ENCODE results near the gene FAM171A2.

The FAM171A2 gene

DNA sequence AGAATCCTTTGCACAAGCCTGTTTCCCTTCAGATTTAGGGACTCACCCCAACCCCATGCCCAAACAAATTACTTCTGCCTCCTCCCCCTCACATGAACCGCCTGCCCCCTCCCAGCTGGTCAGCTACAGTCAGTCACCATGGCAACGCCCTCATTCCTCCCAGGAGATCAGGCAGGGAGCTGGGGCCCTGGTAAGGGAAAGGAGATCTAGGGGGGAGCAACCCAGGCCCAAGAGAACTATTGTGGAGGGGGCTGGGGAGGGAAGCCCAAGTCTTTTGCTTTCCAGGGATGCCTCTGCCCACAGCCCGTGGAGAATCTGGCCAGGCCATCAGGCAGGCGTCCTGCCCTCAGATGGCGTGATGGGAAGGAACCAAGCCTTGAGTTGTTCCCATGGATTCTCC lies 2.8 kb downstream of the FAM171A2 start:
- H3K27me3 Mint-ChIP-seq, result peaks cover 10 to 49% of the 10 kb centered on the region in 2 donors
- ATAC-seq (replicated peaks), result no peak
- no peak for DNase-seq
- H3K4me1 Mint-ChIP-seq, result peaks cover 9 to 10% of the 10 kb centered on the region in 2 donors
- no peaks in the 10 kb centered on the region for H3K9me3 Mint-ChIP-seq
- H3K27ac Mint-ChIP-seq, result no peak overlapping the region
- no peaks in the 10 kb centered on the region for H3K36me3 Mint-ChIP-seq
- no peak overlapping the region for H3K4me3 Mint-ChIP-seq

DNA sequence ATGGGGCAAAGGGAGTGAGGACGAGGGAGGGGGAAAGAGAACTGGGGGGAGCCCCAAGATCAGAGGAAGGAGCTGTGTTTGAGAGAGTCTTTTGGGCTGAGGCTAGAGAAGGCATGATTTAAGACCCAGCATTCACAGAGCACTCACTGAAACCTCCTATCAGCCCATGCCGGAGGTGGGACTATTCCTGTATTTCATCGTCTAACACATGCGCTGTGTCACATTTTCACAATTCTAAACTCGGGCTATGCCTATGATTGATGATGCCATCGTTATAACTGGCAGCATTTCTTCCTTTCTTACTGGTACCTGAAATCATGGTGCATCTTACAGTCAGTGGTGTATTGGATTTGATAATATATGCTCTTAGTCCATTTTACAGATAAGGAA lies 3.5 kb downstream of the FAM171A2 start:
- ATAC-seq (replicated peaks), result no peak
- no peak for DNase-seq
- Mint-ChIP-seq H3K36me3 (no peaks in the 10 kb centered on the region), H3K27me3 (peaks cover 10 to 49% of the 10 kb centered on the region in 2 donors), H3K4me1 (peaks cover 9 to 10% of the 10 kb centered on the region in 2 donors), H3K4me3 (no peak overlapping the region), H3K27ac (no peak overlapping the region), H3K9me3 (no peaks in the 10 kb centered on the region)

DNA sequence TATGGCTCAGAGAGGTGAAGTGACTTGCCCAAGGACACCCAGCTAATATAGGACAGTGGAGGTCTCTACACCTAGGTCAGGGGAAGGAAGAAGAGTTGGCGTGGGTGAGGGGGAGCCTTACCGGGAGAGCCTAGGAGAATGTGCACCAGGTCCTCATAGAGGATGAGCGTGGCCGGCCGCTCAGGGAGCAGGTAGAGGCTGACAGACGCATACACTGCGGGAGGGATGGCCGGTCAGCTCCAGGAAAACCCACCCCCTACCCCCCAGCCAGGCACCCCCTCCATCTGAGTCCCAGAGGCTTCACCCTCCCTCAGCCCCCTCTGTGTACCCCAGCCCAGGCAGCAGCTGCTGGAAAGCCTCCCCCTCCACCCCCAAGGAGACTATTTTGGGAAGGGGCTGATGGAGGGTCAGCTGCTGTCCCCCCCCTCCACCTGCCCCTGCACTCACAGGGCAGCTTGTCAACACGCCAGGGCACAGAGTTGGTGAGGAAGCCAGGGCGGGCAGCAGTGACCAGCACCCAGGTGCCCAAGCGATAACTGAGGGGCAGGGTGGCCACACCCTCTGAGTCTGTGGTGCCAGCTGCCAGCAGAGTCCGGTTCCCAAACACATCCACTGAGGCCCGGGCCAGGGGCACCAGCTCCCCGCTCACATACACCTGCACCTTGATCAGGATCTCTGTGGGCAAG lies 4.1 kb downstream of the FAM171A2 start:
- no peaks in the 10 kb centered on the region for H3K9me3 Mint-ChIP-seq

DNA sequence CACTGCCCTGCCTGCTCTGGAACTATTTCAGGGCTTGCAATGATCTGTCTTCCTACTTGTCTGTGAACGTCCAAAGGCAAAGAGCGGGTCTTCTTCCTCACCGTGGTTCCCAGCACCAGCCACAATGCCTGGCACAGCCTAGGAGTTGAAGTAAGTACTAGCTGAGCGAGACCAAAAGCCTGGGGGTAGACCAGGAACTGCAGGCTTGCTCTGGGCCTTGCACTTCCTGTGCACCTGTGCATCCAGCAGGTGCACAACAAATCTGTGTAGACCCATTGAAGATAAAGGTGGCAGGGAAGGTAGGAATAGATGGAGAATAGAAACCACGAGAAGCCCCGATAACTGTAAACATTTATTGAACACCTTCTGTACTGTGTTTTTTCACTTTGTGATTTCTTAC lies 4.6 kb downstream of the FAM171A2 start:
- Mint-ChIP-seq H3K4me1 (peaks cover 9 to 10% of the 10 kb centered on the region in 2 donors), H3K4me3 (no peak overlapping the region), H3K36me3 (no peaks in the 10 kb centered on the region), H3K27ac (peak overlapping the region; percentile 52), H3K27me3 (peaks cover 10 to 45% of the 10 kb centered on the region in 2 donors), H3K9me3 (no peaks in the 10 kb centered on the region)
- no peak for DNase-seq
- ATAC-seq (replicated peaks), result no peak

More for the DNA sequence above, 4.1 kb downstream of the FAM171A2 start:
- Mint-ChIP-seq H3K36me3 (no peaks in the 10 kb centered on the region), H3K27me3 (peaks cover 10 to 46% of the 10 kb centered on the region in 2 donors), H3K4me1 (peaks cover 9 to 10% of the 10 kb centered on the region in 2 donors), H3K27ac (no peak overlapping the region), H3K4me3 (no peak overlapping the region)
- DNase-seq (no peak), ATAC-seq (replicated peaks) (no peak)

DNA sequence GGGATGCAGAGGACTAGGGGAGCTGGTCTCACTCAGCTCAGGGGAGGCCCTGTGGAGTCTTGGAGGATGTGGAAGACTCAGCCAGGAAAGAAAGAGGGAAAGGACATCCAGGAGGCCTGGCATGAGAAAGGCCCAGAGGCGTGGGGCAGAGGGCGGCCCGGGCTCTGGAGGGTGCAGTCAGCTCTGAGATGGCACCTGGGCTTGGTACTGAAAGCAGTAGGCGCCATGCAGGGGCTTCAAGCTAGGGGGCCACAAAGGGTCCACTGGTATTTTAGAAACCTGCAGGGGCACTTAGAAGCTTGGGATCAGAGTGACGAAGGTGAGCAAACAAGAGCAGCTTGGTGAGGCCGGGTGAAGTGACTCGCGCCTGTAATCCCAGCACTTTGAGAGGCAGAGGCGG lies 5.6 kb downstream of the FAM171A2 start:
- H3K27me3 Mint-ChIP-seq, result peaks cover 10 to 41% of the 10 kb centered on the region in 2 donors
- no peaks in the 10 kb centered on the region for H3K9me3 Mint-ChIP-seq
- no peak for ATAC-seq (replicated peaks)
- no peak for DNase-seq
- peaks cover under 1 to 2% of the 10 kb centered on the region in 2 donors for H3K36me3 Mint-ChIP-seq
- H3K4me1 Mint-ChIP-seq, result peaks cover 9 to 10% of the 10 kb centered on the region in 2 donors
- H3K27ac Mint-ChIP-seq, result no peak overlapping the region
- no peak overlapping the region for H3K4me3 Mint-ChIP-seq

DNA sequence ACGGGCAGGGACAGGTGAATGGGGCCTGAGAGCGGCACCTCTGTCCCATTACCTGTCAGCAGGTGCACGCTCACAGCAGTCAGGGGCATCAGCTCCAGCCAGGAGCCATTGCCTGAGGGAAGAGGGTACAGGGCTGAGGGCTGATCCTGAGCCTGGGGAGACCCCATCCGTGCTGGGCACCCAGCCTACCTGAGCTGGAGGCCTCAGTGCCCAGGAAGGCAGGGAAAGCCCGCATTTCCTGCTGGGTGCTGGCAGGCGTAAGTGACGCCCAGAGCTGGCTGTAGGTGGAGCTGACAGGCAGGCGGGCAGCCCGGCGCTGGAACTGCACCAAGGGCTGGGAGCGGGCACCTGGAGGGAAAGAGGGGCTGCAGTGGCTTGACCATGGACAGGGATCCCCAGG lies 7.4 kb downstream of the FAM171A2 start:
- Mint-ChIP-seq H3K27me3 (peaks cover 5 to 23% of the 10 kb centered on the region in 2 donors), H3K36me3 (peaks cover 16 to 19% of the 10 kb centered on the region in 2 donors), H3K4me3 (no peak overlapping the region), H3K4me1 (peaks cover 9 to 16% of the 10 kb centered on the region in 2 donors), H3K27ac (no peak overlapping the region), H3K9me3 (no peaks in the 10 kb centered on the region)
- ATAC-seq (replicated peaks), result no peak
- no peak for DNase-seq

DNA sequence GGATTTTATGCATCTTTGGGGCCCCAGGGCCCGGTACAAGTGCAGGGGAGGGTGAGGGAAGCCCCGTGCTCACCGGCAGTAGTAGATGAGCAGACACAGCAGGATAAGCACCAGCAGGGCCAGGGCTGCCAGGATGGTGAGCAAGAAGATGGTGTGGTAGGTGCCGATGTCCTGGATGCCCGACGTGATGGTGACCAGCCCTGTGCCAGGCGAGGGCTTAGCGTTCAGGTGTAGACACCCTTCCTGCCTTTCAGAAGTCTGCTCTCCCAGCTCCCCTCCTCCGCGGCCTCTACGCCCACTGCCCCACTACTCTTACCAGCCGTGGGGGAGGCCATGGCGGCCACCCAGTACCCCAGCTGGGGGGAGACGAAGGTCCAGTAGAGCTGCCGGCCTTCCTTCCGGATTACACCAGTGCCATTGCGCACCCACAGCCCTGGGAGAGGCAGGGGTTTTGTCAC lies 8.0 kb downstream of the FAM171A2 start:
- Mint-ChIP-seq H3K36me3 (peaks cover 17 to 22% of the 10 kb centered on the region in 2 donors), H3K27ac (no peak overlapping the region), H3K4me1 (peaks cover 12 to 16% of the 10 kb centered on the region in 2 donors), H3K27me3 (peaks cover 5 to 17% of the 10 kb centered on the region in 2 donors), H3K4me3 (peak overlapping the region in 1 of 2 donors; percentile 13), H3K9me3 (no peaks in the 10 kb centered on the region)
- no peak for DNase-seq
- ATAC-seq (replicated peaks), result no peak

DNA sequence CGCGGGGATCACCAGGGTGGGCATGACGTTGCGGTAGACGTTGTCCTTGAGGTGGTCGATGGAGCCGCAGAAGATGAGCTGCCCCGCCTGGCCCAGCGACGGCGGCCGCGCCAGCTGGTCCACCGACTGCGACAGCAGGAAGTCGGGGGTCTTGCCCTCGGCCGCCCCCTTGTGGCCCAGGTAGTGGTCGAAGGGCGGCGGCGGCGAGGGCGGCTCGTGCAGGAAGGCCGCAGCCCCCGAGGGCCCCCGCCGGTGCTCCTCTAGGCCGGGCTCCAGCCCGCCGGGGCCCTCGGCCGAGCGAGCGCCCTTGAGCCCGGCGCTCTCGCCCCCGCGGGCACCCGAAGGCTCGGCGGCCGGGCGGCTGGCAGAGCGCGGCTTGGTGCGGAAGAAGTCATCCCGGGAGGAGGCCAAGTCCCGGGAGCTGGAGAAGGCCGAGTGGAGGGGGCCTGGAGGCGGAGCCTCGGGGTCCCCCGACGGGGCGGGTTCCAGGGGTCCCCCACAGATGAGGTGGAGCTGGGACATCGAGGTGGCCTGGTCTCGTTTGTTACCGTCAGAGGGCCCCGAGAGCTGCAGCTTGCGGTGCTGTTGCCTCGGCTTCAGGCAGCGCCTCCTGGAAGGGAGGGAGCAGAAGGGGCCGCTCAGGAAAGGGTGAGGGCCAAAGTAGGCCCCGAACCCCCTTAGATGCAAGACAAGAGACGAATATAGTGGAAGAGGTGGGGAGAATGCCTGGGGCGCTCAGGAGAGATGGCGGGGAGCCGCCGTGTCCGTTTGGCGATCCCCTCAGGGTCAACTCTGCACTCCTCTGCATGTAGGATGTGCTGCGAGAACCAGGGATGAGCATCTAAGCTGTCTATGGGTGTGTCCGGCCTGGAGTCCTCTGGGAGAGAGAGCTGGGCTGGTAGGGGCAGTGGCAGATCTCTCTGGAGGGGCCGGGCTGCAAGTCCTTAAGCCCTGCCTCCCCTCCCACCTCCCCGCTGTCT lies 8.8 kb downstream of the FAM171A2 start:
- H3K27me3 Mint-ChIP-seq, result peaks cover 0 to 12% of the 10 kb centered on the region in 2 donors
- DNase-seq (no peak), ATAC-seq (replicated peaks) (peak; percentile 25 to 47)
- peaks cover 25 to 29% of the 10 kb centered on the region in 2 donors for H3K36me3 Mint-ChIP-seq
- peak overlapping the region in 1 of 2 donors; percentile 63 for H3K4me3 Mint-ChIP-seq
- peaks cover 20 to 21% of the 10 kb centered on the region in 2 donors for H3K4me1 Mint-ChIP-seq
- no peak overlapping the region for H3K27ac Mint-ChIP-seq
- H3K9me3 Mint-ChIP-seq, result no peaks in the 10 kb centered on the region

DNA sequence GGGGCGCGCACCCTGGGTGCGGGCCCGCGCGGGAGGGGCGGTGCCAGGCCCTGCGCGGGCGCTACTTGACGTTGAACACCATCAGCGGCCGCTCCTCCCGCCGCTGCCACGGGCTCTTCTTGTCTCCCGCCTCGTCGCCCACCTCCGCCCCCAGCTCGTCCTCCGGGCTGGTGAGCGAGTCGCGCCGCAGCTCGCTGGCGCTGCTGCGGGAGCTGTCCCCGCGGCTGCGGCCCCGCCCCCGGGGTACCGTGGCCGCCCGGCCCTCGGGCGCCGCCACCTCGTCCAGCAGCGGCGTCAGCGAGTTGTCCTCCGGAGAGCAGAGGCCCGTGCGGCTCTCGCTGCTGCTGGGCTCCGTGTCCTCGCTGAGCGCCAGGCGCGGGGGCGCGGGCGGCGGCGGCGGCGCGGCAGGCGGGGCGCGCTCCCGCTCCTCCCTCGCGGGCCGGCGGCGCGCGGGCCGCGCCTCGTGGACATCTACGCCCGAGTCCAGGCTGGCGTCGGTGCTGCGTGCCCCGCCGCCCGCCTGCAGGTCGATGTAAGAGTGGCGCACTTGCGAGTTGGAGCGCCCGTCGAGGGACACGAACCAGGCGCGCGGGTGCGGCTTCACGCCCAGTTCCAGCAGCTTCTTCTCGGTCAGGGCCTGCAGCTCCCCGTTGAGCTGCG lies 9.9 kb downstream of the FAM171A2 start:
- Mint-ChIP-seq H3K36me3 (peaks cover 31 to 37% of the 10 kb centered on the region in 2 donors), H3K4me3 (no peak overlapping the region), H3K27ac (no peak overlapping the region), H3K9me3 (no peaks in the 10 kb centered on the region), H3K4me1 (peaks cover 23 to 24% of the 10 kb centered on the region in 2 donors), H3K27me3 (peaks cover 0 to 12% of the 10 kb centered on the region in 2 donors)
- DNase-seq (no peak), ATAC-seq (replicated peaks) (peak in 1 of 2 donors; percentile 19)

DNA sequence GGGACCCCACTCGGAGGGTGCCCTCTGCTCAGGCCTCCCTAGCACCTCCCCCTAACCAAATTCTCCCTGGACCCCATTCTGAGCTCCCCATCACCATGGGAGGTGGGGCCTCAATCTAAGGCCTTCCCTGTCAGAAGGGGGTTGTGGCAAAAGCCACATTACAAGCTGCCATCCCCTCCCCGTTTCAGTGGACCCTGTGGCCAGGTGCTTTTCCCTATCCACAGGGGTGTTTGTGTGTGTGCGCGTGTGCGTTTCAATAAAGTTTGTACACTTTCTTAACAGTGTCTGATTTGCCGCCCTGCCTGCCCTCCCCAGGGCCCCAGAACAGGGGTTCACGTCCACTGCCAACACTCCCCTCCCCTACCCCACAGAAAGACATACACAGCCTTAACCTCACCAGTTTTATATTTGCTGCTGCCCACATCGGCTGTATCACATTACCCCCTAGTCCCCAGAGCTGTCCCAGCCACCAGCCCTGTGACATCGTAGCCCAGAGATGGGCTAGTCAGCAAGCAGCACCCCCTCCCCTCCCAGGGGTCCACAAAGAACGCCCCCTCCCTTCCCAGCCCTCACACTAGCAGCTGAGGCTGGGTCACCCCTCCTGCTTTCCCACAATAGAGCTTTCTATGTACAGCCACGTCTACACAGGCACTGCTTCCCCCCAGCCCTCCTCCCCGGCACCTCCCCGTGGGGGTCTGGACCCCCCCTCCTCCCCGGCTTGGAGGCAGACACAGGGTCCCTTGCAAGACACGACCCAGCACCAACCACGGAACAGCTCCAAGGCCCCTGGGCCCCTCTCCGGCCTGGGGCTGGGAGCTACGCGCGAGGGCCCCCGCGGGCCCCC lies 10.6 kb downstream of the FAM171A2 start:
- Mint-ChIP-seq H3K4me1 (peaks cover 27 to 29% of the 10 kb centered on the region in 2 donors), H3K36me3 (peaks cover 31 to 40% of the 10 kb centered on the region in 2 donors), H3K9me3 (no peaks in the 10 kb centered on the region), H3K4me3 (peak overlapping the region; percentile 3 to 31), H3K27ac (no peak overlapping the region), H3K27me3 (peaks cover 0 to 12% of the 10 kb centered on the region in 2 donors)
- ATAC-seq (replicated peaks), result no peak
- no peak for DNase-seq

DNA sequence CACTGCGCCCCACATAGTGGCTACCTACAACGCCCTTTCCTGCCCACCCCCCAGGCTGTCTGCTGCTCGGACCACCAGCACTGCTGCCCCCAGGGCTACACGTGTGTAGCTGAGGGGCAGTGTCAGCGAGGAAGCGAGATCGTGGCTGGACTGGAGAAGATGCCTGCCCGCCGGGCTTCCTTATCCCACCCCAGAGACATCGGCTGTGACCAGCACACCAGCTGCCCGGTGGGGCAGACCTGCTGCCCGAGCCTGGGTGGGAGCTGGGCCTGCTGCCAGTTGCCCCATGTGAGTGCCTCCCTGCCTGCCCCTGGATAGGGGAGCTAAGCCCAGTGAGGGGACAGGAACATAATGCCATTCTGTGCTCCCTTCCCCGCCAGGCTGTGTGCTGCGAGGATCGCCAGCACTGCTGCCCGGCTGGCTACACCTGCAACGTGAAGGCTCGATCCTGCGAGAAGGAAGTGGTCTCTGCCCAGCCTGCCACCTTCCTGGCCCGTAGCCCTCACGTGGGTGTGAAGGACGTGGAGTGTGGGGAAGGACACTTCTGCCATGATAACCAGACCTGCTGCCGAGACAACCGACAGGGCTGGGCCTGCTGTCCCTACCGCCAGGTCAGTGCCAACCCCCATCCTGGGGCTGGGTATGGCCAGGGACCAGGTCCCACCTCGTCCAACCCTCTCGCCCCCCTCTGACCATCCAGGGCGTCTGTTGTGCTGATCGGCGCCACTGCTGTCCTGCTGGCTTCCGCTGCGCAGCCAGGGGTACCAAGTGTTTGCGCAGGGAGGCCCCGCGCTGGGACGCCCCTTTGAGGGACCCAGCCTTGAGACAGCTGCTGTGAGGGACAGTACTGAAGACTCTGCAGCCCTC lies 11.5 kb downstream of the FAM171A2 start:
- Mint-ChIP-seq H3K4me1 (peaks cover 28 to 37% of the 10 kb centered on the region in 2 donors), H3K27ac (no peak overlapping the region), H3K27me3 (peaks cover 0 to 12% of the 10 kb centered on the region in 2 donors), H3K36me3 (peaks cover 31 to 40% of the 10 kb centered on the region in 2 donors), H3K4me3 (no peak overlapping the region), H3K9me3 (no peaks in the 10 kb centered on the region)
- DNase-seq (no peak), ATAC-seq (replicated peaks) (no peak)

DNA sequence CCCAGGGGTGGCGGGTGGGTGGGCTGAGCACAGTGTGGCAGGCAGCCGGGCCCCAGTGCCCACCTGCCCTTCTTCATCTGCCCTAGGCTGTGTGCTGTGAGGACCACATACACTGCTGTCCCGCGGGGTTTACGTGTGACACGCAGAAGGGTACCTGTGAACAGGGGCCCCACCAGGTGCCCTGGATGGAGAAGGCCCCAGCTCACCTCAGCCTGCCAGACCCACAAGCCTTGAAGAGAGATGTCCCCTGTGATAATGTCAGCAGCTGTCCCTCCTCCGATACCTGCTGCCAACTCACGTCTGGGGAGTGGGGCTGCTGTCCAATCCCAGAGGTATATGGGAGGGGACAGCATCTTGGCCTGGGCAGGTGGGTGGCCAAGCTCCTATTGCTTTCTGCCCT lies 12.2 kb downstream of the FAM171A2 start:
- H3K36me3 Mint-ChIP-seq, result peaks cover 31 to 40% of the 10 kb centered on the region in 2 donors
- no peak overlapping the region for H3K27ac Mint-ChIP-seq
- no peak overlapping the region for H3K4me3 Mint-ChIP-seq
- ATAC-seq (replicated peaks) (no peak), DNase-seq (no peak)
- H3K4me1 Mint-ChIP-seq, result peaks cover 29 to 43% of the 10 kb centered on the region in 2 donors
- peaks cover 0 to 12% of the 10 kb centered on the region in 2 donors for H3K27me3 Mint-ChIP-seq
- no peaks in the 10 kb centered on the region for H3K9me3 Mint-ChIP-seq
